Anterior cingulate cortex (tissue), 58 donors: ENCODE measurements around the gene LEO1.
"Not testable (repeated sequence)": the region's sequence is repeated elsewhere in the genome, so short reads cannot be mapped to it uniquely, and the experiment has no call there.

Experiments
- DNase-seq, 58 donors: peaks; one replicate each; lab custom pipeline; 2025; lab: John Stamatoyannopoulos, UW

The LEO1 gene

DNA sequence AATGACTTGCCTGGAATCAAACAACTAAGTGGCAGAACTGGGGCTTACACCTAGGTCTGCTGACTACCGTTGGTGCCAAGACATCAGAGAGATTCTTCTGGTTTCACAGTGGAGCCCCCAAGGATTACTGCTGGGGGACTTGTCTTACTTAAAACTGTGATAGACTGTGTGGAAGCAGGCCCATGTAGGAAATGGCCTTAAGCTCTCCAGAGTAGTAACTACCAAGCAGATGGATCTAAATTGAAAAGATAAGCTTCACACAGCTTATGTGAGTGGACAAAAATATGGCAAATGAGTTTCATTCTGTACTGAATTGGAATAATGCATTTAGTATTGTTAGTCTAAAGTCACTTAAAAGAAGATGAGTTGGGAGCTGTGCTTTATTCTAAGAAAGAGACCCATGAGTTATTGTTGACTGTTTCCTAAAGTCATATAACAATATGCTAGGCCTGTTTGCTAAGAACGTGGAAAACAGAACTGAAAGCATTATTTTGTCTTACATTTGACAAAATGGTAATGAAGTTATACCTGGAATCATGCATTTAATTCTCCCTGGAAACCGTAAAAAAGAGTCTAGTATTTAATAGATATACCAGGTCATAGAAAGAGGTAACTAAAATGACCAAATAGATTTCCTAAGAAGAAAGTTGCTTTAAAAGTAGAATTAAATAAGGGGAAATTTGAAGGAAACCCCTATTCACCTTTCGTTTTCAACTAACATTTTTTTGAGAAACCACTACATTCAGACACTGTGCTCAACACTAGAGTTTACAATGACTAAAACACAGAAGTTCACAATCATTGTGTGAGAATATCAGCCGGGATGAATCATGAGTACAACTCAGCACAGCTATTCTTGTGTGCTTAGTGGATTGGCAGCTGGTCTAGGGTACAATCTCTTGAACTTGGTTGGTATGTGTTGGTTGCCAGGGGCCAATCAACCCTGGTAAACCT lies 34.4 kb upstream of the LEO1 start:
- DNase-seq = no peak

DNA sequence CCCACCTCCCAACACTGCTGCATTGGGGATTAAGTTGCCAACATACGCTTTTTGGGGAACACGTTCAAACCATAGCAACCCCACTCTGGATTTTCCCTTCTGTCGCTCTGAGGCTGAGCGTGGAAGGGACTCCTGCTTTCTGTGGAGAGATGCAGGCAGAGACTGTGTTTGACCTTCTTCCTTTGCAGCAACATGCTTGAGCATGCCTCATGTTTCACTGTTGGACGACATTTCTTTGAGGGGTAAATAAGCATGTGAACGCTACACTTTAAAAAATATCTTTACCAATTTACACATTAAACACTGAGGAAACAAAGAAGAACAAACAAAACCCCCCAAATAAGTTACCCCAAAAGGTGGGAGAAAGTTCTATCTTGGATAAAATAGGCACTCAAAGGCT lies 33.2 kb upstream of the LEO1 start:
- DNase-seq = no peak

- DNase-seq = no peak
These were observed 32.1 kb upstream of the LEO1 start for GRCh38 chr15:52003710-52004109.

DNA sequence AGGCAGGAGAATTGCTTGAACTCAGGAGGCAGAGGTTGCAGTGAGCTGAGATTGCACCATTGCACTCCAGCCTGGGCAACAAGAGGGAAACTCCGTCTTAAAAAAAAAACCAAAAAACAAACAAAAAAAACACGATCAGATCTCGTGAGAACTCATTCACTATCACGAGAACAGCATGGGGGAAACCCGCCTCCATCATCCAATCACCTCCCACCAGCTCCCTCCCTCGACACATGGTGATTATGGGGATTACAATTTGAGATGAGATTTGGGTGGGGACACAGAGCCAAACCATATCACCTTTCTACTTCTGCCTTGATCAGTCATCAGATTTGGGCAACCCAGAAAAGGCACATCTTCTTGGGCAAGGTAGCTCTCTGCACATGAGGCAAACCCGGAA lies 31.5 kb upstream of the LEO1 start:
- DNase-seq = not testable (repeated sequence)

DNA sequence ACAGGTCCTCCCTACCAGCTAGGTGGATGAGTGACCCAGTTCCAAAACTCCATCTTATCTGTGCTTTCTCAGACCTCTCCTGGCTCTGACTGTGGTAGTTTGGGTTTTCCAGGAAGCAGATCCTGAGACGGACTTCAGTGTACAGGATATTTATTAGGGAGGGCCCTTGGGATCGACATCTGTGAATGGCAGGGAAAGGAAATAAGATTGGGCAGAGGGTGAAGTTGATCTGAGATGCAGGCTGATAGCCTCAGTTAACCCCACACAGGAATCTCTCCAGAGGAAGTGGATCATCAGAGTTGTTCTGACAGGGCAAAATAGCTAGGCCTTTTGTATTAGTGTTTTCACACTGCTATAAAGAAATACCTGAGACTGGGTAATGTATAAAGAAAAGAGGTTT lies 30.8 kb upstream of the LEO1 start:
- DNase-seq = no peak

GRCh38 chr15:51992953-51993352 lies 21.4 kb upstream of the LEO1 start:
- DNase-seq = no peak

DNA sequence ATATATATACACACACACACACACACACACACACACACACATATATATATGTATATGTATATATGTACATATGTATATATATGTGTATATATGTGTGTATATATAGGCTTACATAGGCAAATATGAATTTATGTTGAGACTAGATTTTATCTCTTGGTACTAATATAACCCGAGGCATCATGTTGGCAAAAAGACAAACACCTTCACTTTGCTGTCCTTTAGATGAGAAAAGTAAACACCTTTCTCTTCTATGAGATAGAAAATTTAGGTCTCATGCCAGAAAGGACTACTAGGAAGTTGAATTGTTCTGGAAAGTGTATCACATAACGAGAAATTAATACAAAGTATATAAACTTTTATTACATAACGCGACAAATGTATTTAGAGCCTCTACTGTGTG lies 19.6 kb upstream of the LEO1 start:
- no peak for DNase-seq

- no peak for DNase-seq
These were observed 11.2 kb upstream of the LEO1 start for GRCh38 chr15:51982770-51983103.

- DNase-seq = peak in 22 of 58 donors; percentile 1 to 53 (median 5)
These were observed 10.6 kb upstream of the LEO1 start for GRCh38 chr15:51982013-51982769.

GRCh38 chr15:51973775-51974174 lies 2.2 kb upstream of the LEO1 start:
- no peak for DNase-seq

DNA sequence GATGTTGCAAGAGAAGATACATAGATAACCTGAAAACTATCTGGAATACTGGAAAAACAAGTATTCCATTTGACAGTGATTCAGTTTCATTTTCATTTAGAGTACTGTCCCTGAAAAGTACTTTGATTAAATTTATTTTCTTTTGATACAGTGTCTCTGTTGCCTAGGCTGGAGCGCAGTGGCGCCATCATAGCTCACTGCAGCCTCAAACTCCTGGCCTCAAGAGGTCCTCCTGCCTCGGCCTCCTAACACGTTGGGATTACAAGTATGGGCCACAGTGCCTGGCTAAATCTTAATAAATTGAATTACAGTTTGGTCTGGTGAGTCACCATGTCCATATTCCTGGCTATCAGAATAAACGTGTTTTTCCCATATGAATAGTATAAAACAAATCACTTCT lies 1.6 kb upstream of the LEO1 start:
- no peak for DNase-seq

- DNase-seq = peak in 1 of 58 donors; percentile 52
These were observed 575 bp downstream of the LEO1 start for GRCh38 chr15:51971032-51971374.

DNA sequence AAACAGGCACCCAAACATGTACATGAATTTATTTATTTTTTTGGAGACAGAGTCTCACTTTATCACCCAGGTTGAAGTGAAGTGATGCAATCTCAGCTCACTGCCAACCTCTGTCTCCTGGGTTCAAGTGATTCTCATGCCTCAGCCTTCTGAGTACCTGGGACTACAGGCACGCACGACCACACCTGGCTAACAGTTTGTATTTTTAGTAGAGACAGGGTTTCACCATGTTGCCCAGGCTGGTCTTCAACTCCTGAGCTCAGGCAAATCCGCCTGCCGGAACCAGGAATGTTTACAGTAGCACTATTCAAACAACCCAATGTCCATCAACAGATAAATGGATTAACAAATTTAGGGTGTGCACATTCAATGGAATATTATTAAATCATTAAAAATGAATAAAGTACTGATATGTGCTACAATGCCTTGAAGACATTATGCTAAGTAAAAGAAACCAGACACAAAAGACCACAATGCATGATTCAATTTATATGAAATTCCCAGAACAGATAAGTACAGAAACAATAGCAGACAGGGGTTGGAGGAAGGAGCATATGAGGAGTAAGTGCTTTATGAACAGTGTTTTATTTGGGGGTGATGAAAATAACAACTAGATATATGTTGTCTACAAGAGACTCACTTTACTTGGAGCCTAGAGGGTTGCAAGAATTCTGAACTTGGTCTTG lies 1.3 kb downstream of the LEO1 start:
- DNase-seq = no peak

GRCh38 chr15:51969728-51970127 lies 1.9 kb downstream of the LEO1 start:
- no peak for DNase-seq

DNA sequence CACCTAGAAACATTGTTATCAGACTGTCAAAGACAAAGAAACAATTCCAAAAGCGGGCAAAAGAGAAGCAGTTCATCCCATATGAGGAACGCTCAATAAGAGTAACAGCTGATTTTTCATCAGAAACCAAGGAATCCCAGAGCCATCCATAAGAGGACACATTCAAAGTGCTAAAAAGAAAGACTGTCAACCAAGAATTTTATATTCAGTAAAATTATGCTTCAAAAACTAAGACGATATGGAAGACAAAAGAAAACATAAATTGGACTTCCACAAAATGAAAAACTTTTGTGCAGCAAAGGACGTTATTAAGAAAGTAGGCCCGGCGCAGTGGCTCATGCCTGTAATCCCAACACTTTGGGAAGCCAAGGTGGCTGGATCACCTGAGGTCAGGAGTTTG lies 4.0 kb downstream of the LEO1 start:
- no peak for DNase-seq

GRCh38 chr15:51966192-51966591 lies 5.4 kb downstream of the LEO1 start:
- no peak for DNase-seq

GRCh38 chr15:51965691-51966090 lies 5.9 kb downstream of the LEO1 start:
- no peak for DNase-seq

GRCh38 chr15:51955504-51955903 lies 16.1 kb downstream of the LEO1 start:
- no peak for DNase-seq

DNA sequence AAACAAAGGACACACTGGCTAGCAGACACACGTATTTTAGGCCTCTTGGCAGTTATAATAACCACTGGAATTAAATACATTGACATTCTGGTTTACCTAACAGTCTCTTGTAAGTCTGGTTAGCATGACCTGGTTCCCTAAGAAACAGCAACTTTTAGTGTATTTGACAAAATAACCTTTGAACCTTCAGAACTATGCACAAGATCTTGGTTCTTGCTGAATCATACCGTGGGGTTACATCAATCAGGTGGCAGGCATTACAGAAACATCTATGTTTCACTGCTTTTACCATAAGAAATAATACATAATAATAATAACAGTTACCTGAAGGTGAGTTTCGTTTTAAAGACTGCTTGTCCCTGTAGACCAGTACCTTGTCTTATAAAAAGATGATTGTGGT lies 18.8 kb downstream of the LEO1 start:
- DNase-seq = no peak

DNA sequence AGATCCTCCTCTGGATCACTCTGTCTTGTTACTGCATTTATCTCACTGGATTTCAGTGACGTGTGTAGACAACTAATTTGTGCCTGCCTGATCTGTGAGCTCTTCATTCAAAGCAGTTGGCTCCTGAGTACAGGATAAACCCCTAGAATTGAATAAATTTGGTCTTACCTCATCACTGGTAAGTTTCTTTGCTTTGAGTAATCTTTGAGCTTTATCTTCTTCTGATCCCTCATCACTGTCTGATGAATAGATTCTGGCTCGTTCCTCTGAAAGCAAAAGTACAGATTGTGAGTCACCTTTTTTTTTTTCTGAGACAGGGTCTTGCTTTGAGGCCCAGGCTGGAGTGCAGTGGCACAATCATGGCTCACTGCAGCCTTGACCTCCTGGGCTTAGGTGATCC lies 24.5 kb downstream of the LEO1 start:
- no peak for DNase-seq

DNA sequence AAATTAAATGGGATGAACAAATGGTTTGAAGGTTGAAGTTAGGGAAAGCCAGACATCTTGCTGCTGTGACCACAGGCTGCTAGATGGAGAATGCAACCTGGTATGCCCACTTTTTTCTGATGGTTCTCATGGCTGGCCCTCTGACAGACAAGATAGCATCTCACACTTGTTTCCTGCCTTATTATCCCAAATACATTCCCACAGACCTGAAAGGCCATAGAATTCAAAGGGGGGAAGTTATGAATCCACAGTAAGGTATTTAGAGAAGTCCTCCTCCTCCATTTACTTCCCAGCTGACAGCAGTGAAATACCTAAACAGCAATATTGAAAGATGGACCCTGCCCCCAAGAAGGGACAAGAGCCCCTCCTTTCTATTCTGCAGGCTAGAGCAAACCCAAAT lies 32.4 kb downstream of the LEO1 start:
- no peak for DNase-seq
